Measurements from ENCODE around the gene TUT1. TPM values are rescaled to one million over a fixed set of nuclear protein-coding genes. Genes with fewer than 3 reads are reported as not detected.
A peak's percentile ranks its signal among the peaks of the same experiment; 100 is the strongest.
"Not testable (repeated sequence)": the region's sequence is repeated elsewhere in the genome, so short reads cannot be mapped to it uniquely, and the experiment has no call there.

Gene TUT1
- total RNA-seq, 1 donor from 2014 or later, result 23.1 TPM

GRCh38 chr11:62560566-62561103 is 30.7 kb downstream of the TUT1 start:
- TF ChIP-seq CTCF (IDR thresholded peaks at IDR 0.05; ENCODE audit: unreplicated experiment), result peak; percentile 66
- peak; percentile 57 for DNase-seq (ENCODE audit: low spot score, unreplicated experiment)
- Mint-ChIP-seq H3K27ac (peak overlapping the region; percentile 91), H3K27me3 (no peaks in the 10 kb centered on the region), H3K9me3 (ENCODE audit: low read depth) (no peaks in the 10 kb centered on the region), H3K36me3 (ENCODE audit: insufficient read depth) (peaks cover 37% of the 10 kb centered on the region), H3K4me3 (ENCODE audit: low read depth) (no peak overlapping the region), H3K4me1 (ENCODE audit: low read depth) (peaks cover 35% of the 10 kb centered on the region)

- H3K27me3 Mint-ChIP-seq; H3K4me3 Mint-ChIP-seq (ENCODE audit: low read depth): not testable (repeated sequence)
- peaks cover 33% of the 10 kb centered on the region for H3K4me1 Mint-ChIP-seq (ENCODE audit: low read depth)
Measured at GRCh38 chr11:62559626-62560025, 31.7 kb downstream of the TUT1 start.

GRCh38 chr11:62559204-62559603 is 32.1 kb downstream of the TUT1 start:
- H3K9me3 Mint-ChIP-seq (ENCODE audit: low read depth), result no peaks in the 10 kb centered on the region
- H3K4me3 Mint-ChIP-seq (ENCODE audit: low read depth), result no peak overlapping the region
- H3K27ac Mint-ChIP-seq, result peak overlapping the region; percentile 20
- no peaks in the 10 kb centered on the region for H3K27me3 Mint-ChIP-seq
- H3K4me1 Mint-ChIP-seq (ENCODE audit: low read depth), result peaks cover 37% of the 10 kb centered on the region
- peaks cover 33% of the 10 kb centered on the region for H3K36me3 Mint-ChIP-seq (ENCODE audit: insufficient read depth)
- DNase-seq (ENCODE audit: low spot score, unreplicated experiment), result no peak
- no peak for TF ChIP-seq CTCF (IDR thresholded peaks at IDR 0.05; ENCODE audit: unreplicated experiment)

More at GRCh38 chr11:62559626-62560025, 31.7 kb downstream of the TUT1 start:
- H3K9me3 Mint-ChIP-seq (ENCODE audit: low read depth); DNase-seq (ENCODE audit: low spot score, unreplicated experiment): not testable (repeated sequence)
- Mint-ChIP-seq H3K36me3 (ENCODE audit: insufficient read depth) (peaks cover 33% of the 10 kb centered on the region), H3K27ac (peak overlapping the region; percentile 91)

GRCh38 chr11:62558669-62559068 is 32.7 kb downstream of the TUT1 start:
- no peak overlapping the region for H3K4me3 Mint-ChIP-seq (ENCODE audit: low read depth)
- DNase-seq (ENCODE audit: low spot score, unreplicated experiment), result no peak
- TF ChIP-seq CTCF (IDR thresholded peaks at IDR 0.05; ENCODE audit: unreplicated experiment), result no peak
- H3K9me3 Mint-ChIP-seq (ENCODE audit: low read depth), result no peaks in the 10 kb centered on the region
- peaks cover 40% of the 10 kb centered on the region for H3K4me1 Mint-ChIP-seq (ENCODE audit: low read depth)
- peaks cover 29% of the 10 kb centered on the region for H3K36me3 Mint-ChIP-seq (ENCODE audit: insufficient read depth)
- H3K27me3 Mint-ChIP-seq, result no peaks in the 10 kb centered on the region
- H3K27ac Mint-ChIP-seq, result no peak overlapping the region

- Mint-ChIP-seq H3K4me3 (ENCODE audit: low read depth) (no peak overlapping the region), H3K4me1 (ENCODE audit: low read depth) (peaks cover 52% of the 10 kb centered on the region), H3K9me3 (ENCODE audit: low read depth) (no peaks in the 10 kb centered on the region), H3K36me3 (ENCODE audit: insufficient read depth) (peaks cover 26% of the 10 kb centered on the region), H3K27me3 (no peaks in the 10 kb centered on the region), H3K27ac (peak overlapping the region; percentile 74)
- no peak for TF ChIP-seq CTCF (IDR thresholded peaks at IDR 0.05; ENCODE audit: unreplicated experiment)
- DNase-seq (ENCODE audit: low spot score, unreplicated experiment), result no peak
Measured at GRCh38 chr11:62556875-62557631, 34.3 kb downstream of the TUT1 start.

Measured in progenitor cell of endocrine pancreas (in vitro differentiated cells).